Heart left ventricle (tissue), 13 donors: ENCODE results near the gene DLG4.

Experiments
- POLR2A ChIP-seq, 2 donors: fragments of 450-650 bp; IDR thresholded peaks; one replicate each; pipeline ENCODE4 v1.6.1; 2017; ENCODE audit warnings: antibody characterized with exemption in 2 of 2, mild to moderate bottlenecking in 2 of 2, moderate library complexity in 2 of 2
- TF ChIP-seq, protein P1 (sequence below), 12 donors: fragments of 200-600 bp; sonication (generic) in 4 of 12; IDR thresholded peaks; one replicate each; pipeline versions ENCODE4 v1.5.0 to v1.8.0; 2018 to 2022; ENCODE audit warnings: antibody characterized with exemption in 12 of 12, mild to moderate bottlenecking in 5 of 12
- donor health status: ischemic (EF 13 %, LVEDD 7.1; RV severe dilation, severe dysfunction).
- donor health status: DM: no; HTN: yes; CAD: no.
- donor health status: DM: no; HTN: no; CAD: no.
- donor health status: ischemic (EF 25% LVEDD 6.9; RV normal size, moderate dysfunction).
- donor health status: ischemic (EF 25% LVEDD 5.7; RV mildly dilated, moderate dysfunction).
- donor health status: ischemic (EF 35%, LVEDD 5.7; RV mildly dilated, moderate dysfunction).
- donor health status: nonischemic (EF 11% LVEDD 7.7; RV severe dilation, severe dysfunction).
- donor health status: DM: yes; HTN: yes; CAD: no.
- donor health status: PGD.
- donor health status: ischemic (EF 29% LVEDD 5.4; RV normal size, mild dysfunction).
- donor health status: nonischemic (EF 23%, LVEDD 6.1; RV moderate dilation, normal function).

DNA sequence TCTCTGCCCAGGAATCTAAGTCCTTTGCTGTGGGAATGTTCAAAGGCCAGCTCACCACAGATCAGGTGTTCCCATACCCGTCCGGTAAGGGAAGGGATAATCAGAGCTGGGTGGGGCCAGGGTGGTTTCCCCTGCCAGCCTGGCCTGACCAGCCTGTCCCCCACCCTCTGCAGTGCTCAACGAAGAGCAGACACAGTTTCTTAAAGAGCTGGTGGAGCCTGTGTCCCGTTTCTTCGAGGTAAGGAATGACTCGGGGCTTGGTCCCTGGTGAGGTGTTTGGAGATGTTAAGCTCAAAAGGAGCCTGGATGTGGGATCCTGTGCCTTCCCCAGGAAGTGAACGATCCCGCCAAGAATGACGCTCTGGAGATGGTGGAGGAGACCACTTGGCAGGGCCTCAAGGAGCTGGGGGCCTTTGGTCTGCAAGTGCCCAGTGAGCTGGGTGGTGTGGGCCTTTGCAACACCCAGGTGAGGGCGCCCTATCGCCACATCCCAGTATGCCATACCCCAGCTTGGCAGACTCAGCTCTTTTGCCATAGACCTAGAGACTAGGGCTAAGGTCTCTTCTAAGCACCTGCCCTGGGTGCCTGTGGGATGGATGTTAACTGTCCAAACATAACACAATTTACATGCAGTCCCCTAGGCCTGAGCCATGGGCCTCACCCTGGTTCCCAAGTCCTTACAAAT is 1.1 kb upstream of the DLG4 start:
- TF ChIP-seq, protein P1, sequence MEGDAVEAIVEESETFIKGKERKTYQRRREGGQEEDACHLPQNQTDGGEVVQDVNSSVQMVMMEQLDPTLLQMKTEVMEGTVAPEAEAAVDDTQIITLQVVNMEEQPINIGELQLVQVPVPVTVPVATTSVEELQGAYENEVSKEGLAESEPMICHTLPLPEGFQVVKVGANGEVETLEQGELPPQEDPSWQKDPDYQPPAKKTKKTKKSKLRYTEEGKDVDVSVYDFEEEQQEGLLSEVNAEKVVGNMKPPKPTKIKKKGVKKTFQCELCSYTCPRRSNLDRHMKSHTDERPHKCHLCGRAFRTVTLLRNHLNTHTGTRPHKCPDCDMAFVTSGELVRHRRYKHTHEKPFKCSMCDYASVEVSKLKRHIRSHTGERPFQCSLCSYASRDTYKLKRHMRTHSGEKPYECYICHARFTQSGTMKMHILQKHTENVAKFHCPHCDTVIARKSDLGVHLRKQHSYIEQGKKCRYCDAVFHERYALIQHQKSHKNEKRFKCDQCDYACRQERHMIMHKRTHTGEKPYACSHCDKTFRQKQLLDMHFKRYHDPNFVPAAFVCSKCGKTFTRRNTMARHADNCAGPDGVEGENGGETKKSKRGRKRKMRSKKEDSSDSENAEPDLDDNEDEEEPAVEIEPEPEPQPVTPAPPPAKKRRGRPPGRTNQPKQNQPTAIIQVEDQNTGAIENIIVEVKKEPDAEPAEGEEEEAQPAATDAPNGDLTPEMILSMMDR (IDR thresholded peaks at IDR 0.05): peak in 8 of 12 donors; percentile 12 to 47 (median 36)
- TF ChIP-seq POLR2A (IDR thresholded peaks at IDR 0.05): no peak
